HEK293 (cell line): ENCODE measurements around the gene PLEKHG2.

ENCODE experiments used
- CTCF ChIP-seq: fragments of 450-650 bp; formaldehyde crosslinking; IDR thresholded peaks from 2 replicates; pipeline ENCODE4 v1.5.1; 2016; ENCODE audit warnings: missing biosample characterization, missing genetic modification characterization
- GFI1B ChIP-seq: fragments of 450-650 bp; formaldehyde crosslinking; IDR thresholded peaks from 2 replicates; pipeline ENCODE4 v1.5.1; 2016; ENCODE audit warnings: missing biosample characterization, missing genetic modification characterization
- HOXC10 ChIP-seq: sonication (generic); formaldehyde crosslinking; IDR thresholded peaks from 2 replicates; pipeline ENCODE4 v1.8.1; 2023; ENCODE audit warnings: mild to moderate bottlenecking, missing genetic modification reagents
- IKZF3 ChIP-seq: fragments of 450-650 bp; IDR thresholded peaks from 2 replicates; pipeline ENCODE4 v1.5.0; 2018; ENCODE audit warnings: missing biosample characterization, mild to moderate bottlenecking, missing genetic modification characterization, moderate library complexity
- MEIS1 ChIP-seq: sonication (generic); formaldehyde crosslinking; IDR thresholded peaks from 2 replicates; pipeline ENCODE4 v1.8.1; 2022; ENCODE audit warnings: missing genetic modification reagents, mild to moderate bottlenecking, borderline replicate concordance
- PRDM6 ChIP-seq: fragments of 450-650 bp; formaldehyde crosslinking; IDR thresholded peaks from 2 replicates; pipeline ENCODE4 v1.5.1; 2017; ENCODE audit warnings: missing biosample characterization, missing genetic modification characterization
- REPIN1 ChIP-seq: fragments of 450-650 bp; formaldehyde crosslinking; IDR thresholded peaks from 2 replicates; pipeline ENCODE4 v1.5.1; 2017; ENCODE audit warnings: missing biosample characterization, missing genetic modification characterization, low read depth
- SETDB1 ChIP-seq: IDR thresholded peaks from one replicate; pipeline ENCODE4 v1.6.1; 2017; ENCODE audit warnings: mild to moderate bottlenecking, low read length, moderate library complexity, mixed read lengths; ENCODE audit not compliant: insufficient read length
- TRIM28 ChIP-seq: IDR thresholded peaks from 2 replicates; pipeline ENCODE4 v1.6.1; 2011; ENCODE audit warnings: low read length, control low read depth, borderline replicate concordance
- WT1 ChIP-seq: fragments of 450-650 bp; formaldehyde crosslinking; IDR thresholded peaks from 2 replicates; pipeline ENCODE4 v1.5.1; 2016; ENCODE audit warnings: missing biosample characterization, missing genetic modification characterization
- ZEB2 ChIP-seq: fragments of 450-650 bp; formaldehyde crosslinking; IDR thresholded peaks from 2 replicates; pipeline ENCODE4 v1.5.1; 2016; ENCODE audit warnings: missing biosample characterization, missing genetic modification characterization
- ZFP37 ChIP-seq: fragments of 450-650 bp; formaldehyde crosslinking; IDR thresholded peaks from 2 replicates; pipeline ENCODE4 v1.5.1; 2016; ENCODE audit warnings: missing biosample characterization, missing genetic modification characterization
- ZNF138 ChIP-seq: fragments of 450-650 bp; formaldehyde crosslinking; IDR thresholded peaks from 2 replicates; pipeline ENCODE4 v1.5.1; 2016; ENCODE audit warnings: missing biosample characterization, missing genetic modification characterization, borderline replicate concordance
- ZNF16 ChIP-seq: fragments of 450-650 bp; formaldehyde crosslinking; IDR thresholded peaks from 2 replicates; pipeline ENCODE4 v1.5.1; 2016; ENCODE audit warnings: low read depth, missing biosample characterization, missing genetic modification characterization
- ZNF239 ChIP-seq: fragments of 450-650 bp; formaldehyde crosslinking; IDR thresholded peaks from 2 replicates; pipeline ENCODE4 v1.5.1; 2016; ENCODE audit warnings: missing biosample characterization, missing genetic modification characterization
- ZNF391 ChIP-seq: fragments of 450-650 bp; formaldehyde crosslinking; IDR thresholded peaks from 2 replicates; pipeline ENCODE4 v1.5.1; 2016; ENCODE audit warnings: low read depth, missing biosample characterization, missing genetic modification characterization, borderline replicate concordance
- ZNF398 ChIP-seq: fragments of 450-650 bp; formaldehyde crosslinking; IDR thresholded peaks from 2 replicates; pipeline ENCODE4 v1.5.1; 2017; ENCODE audit warnings: missing biosample characterization, missing genetic modification characterization
- ZNF404 ChIP-seq: fragments of 450-650 bp; formaldehyde crosslinking; IDR thresholded peaks from 2 replicates; pipeline ENCODE4 v1.5.1; 2017; ENCODE audit warnings: missing biosample characterization, missing genetic modification characterization
- ZNF416 ChIP-seq: fragments of 450-650 bp; formaldehyde crosslinking; IDR thresholded peaks from 2 replicates; pipeline ENCODE4 v1.5.1; 2016; ENCODE audit warnings: missing biosample characterization, missing genetic modification characterization
- ZNF600 ChIP-seq: fragments of 450-650 bp; formaldehyde crosslinking; IDR thresholded peaks from 2 replicates; pipeline ENCODE4 v1.5.1; 2016; ENCODE audit warnings: missing biosample characterization, missing genetic modification characterization
- ZNF629 ChIP-seq: fragments of 450-650 bp; formaldehyde crosslinking; IDR thresholded peaks from 2 replicates; pipeline ENCODE4 v1.5.1; 2017; ENCODE audit warnings: missing biosample characterization, missing genetic modification characterization
- ZNF692 ChIP-seq: fragments of 450-650 bp; formaldehyde crosslinking; IDR thresholded peaks from 2 replicates; pipeline ENCODE4 v1.5.1; 2016; ENCODE audit warnings: missing biosample characterization, missing genetic modification characterization
- ZNF791 ChIP-seq: fragments of 450-650 bp; formaldehyde crosslinking; IDR thresholded peaks from 2 replicates; pipeline ENCODE4 v1.5.1; 2016; ENCODE audit warnings: missing biosample characterization, missing genetic modification characterization
- ZSCAN23 ChIP-seq: fragments of 450-650 bp; formaldehyde crosslinking; IDR thresholded peaks from 2 replicates; pipeline ENCODE4 v1.5.1; 2016; ENCODE audit warnings: missing biosample characterization, missing genetic modification characterization
- TF ChIP-seq, protein P1 (sequence below): fragments of 450-650 bp; formaldehyde crosslinking; IDR thresholded peaks from 2 replicates; pipeline ENCODE4 v1.5.1; 2016; ENCODE audit warnings: missing biosample characterization, missing genetic modification characterization
- TF ChIP-seq, protein P2 (sequence below): fragments of 450-650 bp; formaldehyde crosslinking; conservative IDR thresholded peaks from 2 replicates; pipeline ENCODE4 v1.5.1; 2016; ENCODE audit warnings: low read depth, missing biosample characterization, missing genetic modification characterization

The PLEKHG2 gene

DNA sequence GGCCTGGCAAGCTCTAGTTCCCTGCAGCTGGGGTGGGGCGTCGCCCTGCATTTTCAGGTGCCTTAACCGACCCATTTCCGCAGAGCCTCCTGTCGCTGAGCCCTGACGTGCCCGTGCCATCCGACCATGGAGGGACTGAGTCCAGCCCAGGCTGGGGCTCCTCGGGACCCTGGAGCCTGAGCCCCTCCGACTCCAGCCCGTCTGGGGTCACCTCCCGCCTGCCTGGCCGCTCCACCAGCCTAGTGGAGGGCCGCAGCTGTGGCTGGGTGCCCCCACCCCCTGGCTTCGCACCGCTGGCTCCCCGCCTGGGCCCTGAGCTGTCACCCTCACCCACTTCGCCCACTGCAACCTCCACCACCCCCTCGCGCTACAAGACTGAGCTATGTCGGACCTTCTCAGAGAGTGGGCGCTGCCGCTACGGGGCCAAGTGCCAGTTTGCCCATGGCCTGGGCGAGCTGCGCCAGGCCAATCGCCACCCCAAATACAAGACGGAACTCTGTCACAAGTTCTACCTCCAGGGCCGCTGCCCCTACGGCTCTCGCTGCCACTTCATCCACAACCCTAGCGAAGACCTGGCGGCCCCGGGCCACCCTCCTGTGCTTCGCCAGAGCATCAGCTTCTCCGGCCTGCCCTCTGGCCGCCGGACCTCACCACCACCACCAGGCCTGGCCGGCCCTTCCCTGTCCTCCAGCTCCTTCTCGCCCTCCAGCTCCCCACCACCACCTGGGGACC, 4.6 kb upstream of the PLEKHG2 start (continued):
- TF ChIP-seq CTCF (tag by site-specific recombination) (0 out of 2 replicates have a peak, but pooled peaks have one; percentile 13), ZNF404 (no peak), ZNF138 (tag by site-specific recombination) (no peak), PRDM6 (tag by site-specific recombination) (no peak), ZNF239 (tag by site-specific recombination) (peak; percentile 53; the same call in 1 of the 2 replicates), ZNF692 (no peak), ZEB2 (tag by site-specific recombination) (no peak), SETDB1 (no peak), ZNF791 (tag by site-specific recombination) (no peak), ZNF416 (tag by site-specific recombination) (no peak), WT1 (tag by site-specific recombination) (no peak), ZNF391 (no peak), HOXC10 (CRISPR knock-in tag) (no peak), REPIN1 (tag by site-specific recombination) (no peak), MEIS1 (CRISPR knock-in tag) (no peak), ZNF16 (tag by site-specific recombination) (no peak), IKZF3 (tag by site-specific recombination) (no peak), ZNF600 (tag by site-specific recombination) (peak; percentile 81), ZNF629 (no peak), ZFP37 (no peak), ZSCAN23 (tag by site-specific recombination) (no peak), ZNF398 (tag by site-specific recombination) (no peak), GFI1B (tag by site-specific recombination) (no peak), TRIM28 (no peak)
- TF ChIP-seq, protein P1, sequence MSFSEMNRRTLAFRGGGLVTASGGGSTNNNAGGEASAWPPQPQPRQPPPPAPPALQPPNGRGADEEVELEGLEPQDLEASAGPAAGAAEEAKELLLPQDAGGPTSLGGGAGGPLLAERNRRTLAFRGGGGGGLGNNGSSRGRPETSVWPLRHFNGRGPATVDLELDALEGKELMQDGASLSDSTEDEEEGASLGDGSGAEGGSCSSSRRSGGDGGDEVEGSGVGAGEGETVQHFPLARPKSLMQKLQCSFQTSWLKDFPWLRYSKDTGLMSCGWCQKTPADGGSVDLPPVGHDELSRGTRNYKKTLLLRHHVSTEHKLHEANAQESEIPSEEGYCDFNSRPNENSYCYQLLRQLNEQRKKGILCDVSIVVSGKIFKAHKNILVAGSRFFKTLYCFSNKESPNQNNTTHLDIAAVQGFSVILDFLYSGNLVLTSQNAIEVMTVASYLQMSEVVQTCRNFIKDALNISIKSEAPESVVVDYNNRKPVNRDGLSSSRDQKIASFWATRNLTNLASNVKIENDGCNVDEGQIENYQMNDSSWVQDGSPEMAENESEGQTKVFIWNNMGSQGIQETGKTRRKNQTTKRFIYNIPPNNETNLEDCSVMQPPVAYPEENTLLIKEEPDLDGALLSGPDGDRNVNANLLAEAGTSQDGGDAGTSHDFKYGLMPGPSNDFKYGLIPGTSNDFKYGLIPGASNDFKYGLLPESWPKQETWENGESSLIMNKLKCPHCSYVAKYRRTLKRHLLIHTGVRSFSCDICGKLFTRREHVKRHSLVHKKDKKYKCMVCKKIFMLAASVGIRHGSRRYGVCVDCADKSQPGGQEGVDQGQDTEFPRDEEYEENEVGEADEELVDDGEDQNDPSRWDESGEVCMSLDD: 0 out of 2 replicates have a peak, but pooled peaks have one; percentile 11
- TF ChIP-seq, protein P2, sequence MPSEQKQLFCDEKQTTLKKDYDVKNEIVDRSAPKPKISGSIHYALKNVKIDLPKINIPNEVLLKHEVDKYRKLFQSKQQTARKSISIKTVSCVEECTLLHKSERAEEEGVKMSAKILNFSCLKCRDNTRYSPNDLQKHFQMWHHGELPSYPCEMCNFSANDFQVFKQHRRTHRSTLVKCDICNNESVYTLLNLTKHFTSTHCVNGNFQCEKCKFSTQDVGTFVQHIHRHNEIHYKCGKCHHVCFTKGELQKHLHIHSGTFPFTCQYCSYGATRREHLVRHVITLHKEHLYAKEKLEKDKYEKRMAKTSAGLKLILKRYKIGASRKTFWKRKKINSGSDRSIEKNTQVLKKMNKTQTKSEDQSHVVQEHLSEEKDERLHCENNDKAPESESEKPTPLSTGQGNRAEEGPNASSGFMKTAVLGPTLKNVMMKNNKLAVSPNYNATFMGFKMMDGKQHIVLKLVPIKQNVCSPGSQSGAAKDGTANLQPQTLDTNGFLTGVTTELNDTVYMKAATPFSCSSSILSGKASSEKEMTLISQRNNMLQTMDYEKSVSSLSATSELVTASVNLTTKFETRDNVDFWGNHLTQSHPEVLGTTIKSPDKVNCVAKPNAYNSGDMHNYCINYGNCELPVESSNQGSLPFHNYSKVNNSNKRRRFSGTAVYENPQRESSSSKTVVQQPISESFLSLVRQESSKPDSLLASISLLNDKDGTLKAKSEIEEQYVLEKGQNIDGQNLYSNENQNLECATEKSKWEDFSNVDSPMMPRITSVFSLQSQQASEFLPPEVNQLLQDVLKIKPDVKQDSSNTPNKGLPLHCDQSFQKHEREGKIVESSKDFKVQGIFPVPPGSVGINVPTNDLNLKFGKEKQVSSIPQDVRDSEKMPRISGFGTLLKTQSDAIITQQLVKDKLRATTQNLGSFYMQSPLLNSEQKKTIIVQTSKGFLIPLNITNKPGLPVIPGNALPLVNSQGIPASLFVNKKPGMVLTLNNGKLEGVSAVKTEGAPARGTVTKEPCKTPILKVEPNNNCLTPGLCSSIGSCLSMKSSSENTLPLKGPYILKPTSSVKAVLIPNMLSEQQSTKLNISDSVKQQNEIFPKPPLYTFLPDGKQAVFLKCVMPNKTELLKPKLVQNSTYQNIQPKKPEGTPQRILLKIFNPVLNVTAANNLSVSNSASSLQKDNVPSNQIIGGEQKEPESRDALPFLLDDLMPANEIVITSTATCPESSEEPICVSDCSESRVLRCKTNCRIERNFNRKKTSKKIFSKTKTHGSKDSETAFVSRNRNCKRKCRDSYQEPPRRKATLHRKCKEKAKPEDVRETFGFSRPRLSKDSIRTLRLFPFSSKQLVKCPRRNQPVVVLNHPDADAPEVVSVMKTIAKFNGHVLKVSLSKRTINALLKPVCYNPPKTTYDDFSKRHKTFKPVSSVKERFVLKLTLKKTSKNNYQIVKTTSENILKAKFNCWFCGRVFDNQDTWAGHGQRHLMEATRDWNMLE: no peak
